SU-DHL-6 (cell line): ENCODE measurements around the gene KIAA1958.
A peak's percentile ranks its signal among the peaks of the same experiment; 100 is the strongest.

Source experiments
- H2AFZ ChIP-seq: fragments of 200-600 bp; sonication (generic); 2 replicates; pipeline ENCODE4 v1.6.1; 2014; ENCODE audit warnings: low read depth, mild to moderate bottlenecking, moderate library complexity, mixed read lengths, antibody characterized with exemption, low read length; ENCODE audit not compliant: severe bottlenecking
- H3F3A ChIP-seq: fragments of 200-600 bp; shearing (Covaris generic); 2 replicates; pipeline ENCODE4 v1.6.0; 2016; ENCODE audit warnings: antibody characterized with exemption, mild to moderate bottlenecking; ENCODE audit not compliant: insufficient read depth
- H3K27ac ChIP-seq: fragments of 200-600 bp; sonication (generic); 2 replicates; pipeline ENCODE4 v1.5.1; 2016; ENCODE audit warnings: low read depth, mild to moderate bottlenecking, low read length, moderate library complexity, mixed read lengths
- H3K27me3 ChIP-seq: fragments of 200-600 bp; sonication (generic), shearing (Covaris generic); 2 replicates; pipeline ENCODE4 v1.6.0; 2014; ENCODE audit warnings: mild to moderate bottlenecking, low read length
- H3K36me3 ChIP-seq: fragments of 200-600 bp; sonication (generic); 2 replicates; pipeline ENCODE4 v1.6.1; 2014; ENCODE audit warnings: mild to moderate bottlenecking, low read length, mixed read lengths
- H3K4me2 ChIP-seq: fragments of 300-600, 200-600 bp; shearing (Covaris generic), sonication (generic); 2 replicates; pipeline ENCODE4 v1.6.0; 2014; ENCODE audit warnings: low read length, low read depth, mild to moderate bottlenecking; ENCODE audit not compliant: poor library complexity, severe bottlenecking
- H3K4me3 ChIP-seq: fragments of 200-600 bp; sonication (generic); 2 replicates; pipeline ENCODE4 v1.5.1; 2014; ENCODE audit warnings: antibody characterized with exemption, low read length, mild to moderate bottlenecking, mixed read lengths; ENCODE audit not compliant: insufficient read depth, poor library complexity, severe bottlenecking
- H3K79me2 ChIP-seq: fragments of 200-600 bp; sonication (generic); 2 replicates; pipeline ENCODE4 v1.6.1; 2014; ENCODE audit warnings: mild to moderate bottlenecking, low read length, moderate library complexity; ENCODE audit not compliant: insufficient read depth
- H3K9ac ChIP-seq: fragments of 200-600 bp; sonication (generic); 2 replicates; pipeline ENCODE4 v1.7.0; 2014; ENCODE audit warnings: mild to moderate bottlenecking, low read length
- H3K9me2 ChIP-seq: fragments of 200-600 bp; sonication (generic); replicated peaks from 2 replicates; pipeline ENCODE4 v1.6.1; 2014; ENCODE audit warnings: low read length; ENCODE audit not compliant: insufficient read depth
- H3K9me3 ChIP-seq: fragments of 200-600 bp; sonication (generic); 2 replicates; pipeline ENCODE4 v1.6.1; 2014; ENCODE audit warnings: low read length, mixed read lengths; ENCODE audit not compliant: insufficient read depth
- H4K20me1 ChIP-seq: fragments of 200-600 bp; sonication (generic); 2 replicates; pipeline ENCODE4 v1.6.1; 2014; ENCODE audit warnings: low read depth, mild to moderate bottlenecking, antibody characterized with exemption, low read length, moderate library complexity, mixed read lengths
- EZH2phosphoT487 ChIP-seq: fragments of 200-600 bp; sonication (generic), shearing (Covaris generic); conservative IDR thresholded peaks from 2 replicates; pipeline ENCODE4 v1.6.1; 2018; ENCODE audit warnings: mild to moderate bottlenecking, antibody characterized with exemption, low read length, moderate library complexity, mixed read lengths
- TF ChIP-seq, protein P1 (sequence below): fragments of 200-600 bp; sonication (generic); IDR thresholded peaks from one replicate; pipeline ENCODE4 v1.5.1; 2017; ENCODE audit warnings: antibody characterized with exemption, mild to moderate bottlenecking, low read length, moderate library complexity; ENCODE audit not compliant: insufficient read depth, poor library complexity, severe bottlenecking

Gene KIAA1958

DNA sequence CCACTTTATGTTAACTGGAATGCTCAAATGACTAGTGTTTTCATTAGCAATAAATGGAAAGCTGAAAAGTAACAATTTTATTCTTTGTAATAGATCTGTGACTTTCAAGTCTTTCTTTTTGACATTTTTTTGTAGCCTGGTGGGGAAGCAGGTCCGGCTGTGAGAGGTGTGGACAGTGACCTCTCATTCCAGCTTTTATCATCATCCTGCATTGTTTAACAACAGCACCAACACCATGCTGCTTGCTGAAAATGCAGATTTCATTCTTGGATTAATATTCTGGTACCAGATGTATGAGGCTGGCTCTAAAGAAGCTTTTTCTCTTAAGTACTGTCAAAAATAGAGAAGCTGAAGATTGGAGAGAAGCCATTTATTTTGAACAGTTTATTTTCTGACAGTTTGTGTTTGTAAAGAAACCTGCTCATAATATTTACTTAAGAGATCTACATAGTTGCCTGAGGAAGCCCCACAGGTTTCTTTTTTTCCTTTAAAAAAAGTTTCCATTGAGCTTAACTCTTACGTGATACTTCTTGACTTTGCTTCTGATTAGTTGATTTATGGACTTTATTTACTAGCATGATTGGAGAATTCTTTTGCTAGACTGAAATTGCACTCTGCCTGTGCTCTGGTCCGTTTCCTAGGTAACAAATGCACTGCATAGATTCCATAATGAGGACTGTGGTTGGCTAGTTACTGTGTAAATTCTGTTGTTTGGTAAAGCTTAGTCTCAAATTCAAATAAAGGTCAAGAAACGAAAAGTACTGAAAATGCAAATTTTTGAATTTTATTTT, 3.4 kb downstream of the KIAA1958 start:
- Histone ChIP-seq H2AFZ (no peak overlapping the region), H3F3A (no peaks in the 10 kb centered on the region), H3K4me3 (no peak overlapping the region), H3K79me2 (peaks cover 78% of the 10 kb centered on the region), H3K27ac (no peak overlapping the region), H4K20me1 (no peaks in the 10 kb centered on the region), H3K27me3 (no peaks in the 10 kb centered on the region), H3K36me3 (peaks cover 22% of the 10 kb centered on the region), H3K9me3 (peaks cover 4% of the 10 kb centered on the region; the same call in 1 of the 2 replicates), H3K9ac (no peak overlapping the region), H3K9me2 (no peaks in the 10 kb centered on the region), H3K4me2 (peak overlapping the region; percentile 6)
- TF ChIP-seq, protein P1, sequence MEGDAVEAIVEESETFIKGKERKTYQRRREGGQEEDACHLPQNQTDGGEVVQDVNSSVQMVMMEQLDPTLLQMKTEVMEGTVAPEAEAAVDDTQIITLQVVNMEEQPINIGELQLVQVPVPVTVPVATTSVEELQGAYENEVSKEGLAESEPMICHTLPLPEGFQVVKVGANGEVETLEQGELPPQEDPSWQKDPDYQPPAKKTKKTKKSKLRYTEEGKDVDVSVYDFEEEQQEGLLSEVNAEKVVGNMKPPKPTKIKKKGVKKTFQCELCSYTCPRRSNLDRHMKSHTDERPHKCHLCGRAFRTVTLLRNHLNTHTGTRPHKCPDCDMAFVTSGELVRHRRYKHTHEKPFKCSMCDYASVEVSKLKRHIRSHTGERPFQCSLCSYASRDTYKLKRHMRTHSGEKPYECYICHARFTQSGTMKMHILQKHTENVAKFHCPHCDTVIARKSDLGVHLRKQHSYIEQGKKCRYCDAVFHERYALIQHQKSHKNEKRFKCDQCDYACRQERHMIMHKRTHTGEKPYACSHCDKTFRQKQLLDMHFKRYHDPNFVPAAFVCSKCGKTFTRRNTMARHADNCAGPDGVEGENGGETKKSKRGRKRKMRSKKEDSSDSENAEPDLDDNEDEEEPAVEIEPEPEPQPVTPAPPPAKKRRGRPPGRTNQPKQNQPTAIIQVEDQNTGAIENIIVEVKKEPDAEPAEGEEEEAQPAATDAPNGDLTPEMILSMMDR = no peak
- no peak for TF ChIP-seq EZH2phosphoT487

DNA sequence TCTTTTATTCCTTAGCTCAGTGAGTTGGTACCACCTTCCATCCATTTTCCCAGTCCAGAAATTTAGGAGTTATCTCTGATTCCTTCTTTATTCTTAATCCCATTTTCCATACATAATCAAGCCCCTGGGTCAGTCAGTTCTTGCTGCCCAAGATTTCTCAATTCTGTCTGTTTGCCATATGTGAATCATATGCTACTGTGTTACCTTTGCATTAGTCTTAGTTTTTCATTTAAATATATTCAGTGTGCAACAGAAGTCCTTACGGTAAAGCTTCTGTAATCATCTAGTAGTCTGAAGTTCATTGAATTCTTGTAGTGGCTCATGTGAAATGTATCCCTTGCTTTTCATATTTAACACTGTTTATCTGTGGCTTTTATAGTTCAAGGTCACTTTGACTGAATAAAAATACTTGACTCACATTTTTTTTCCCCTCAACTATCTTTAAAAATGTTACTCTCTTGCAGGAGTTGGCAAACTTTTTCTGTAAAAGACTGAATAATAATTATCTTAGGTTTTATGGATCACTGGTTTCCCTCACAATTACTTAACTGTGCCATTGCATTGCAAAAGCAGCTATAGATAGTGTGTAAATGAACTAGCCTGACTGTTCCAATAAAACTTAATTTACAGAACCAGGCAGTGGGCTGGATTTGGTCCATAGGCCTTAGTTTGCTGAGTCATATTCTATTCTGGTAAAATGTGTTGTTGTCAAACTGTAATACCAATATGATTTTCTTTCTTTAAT, 6.9 kb downstream of the KIAA1958 start:
- no peak for TF ChIP-seq EZH2phosphoT487
- TF ChIP-seq, protein P1 = no peak
- H3K79me2 ChIP-seq = peaks cover 98% of the 10 kb centered on the region
- no peak overlapping the region for H3K4me2 ChIP-seq

DNA sequence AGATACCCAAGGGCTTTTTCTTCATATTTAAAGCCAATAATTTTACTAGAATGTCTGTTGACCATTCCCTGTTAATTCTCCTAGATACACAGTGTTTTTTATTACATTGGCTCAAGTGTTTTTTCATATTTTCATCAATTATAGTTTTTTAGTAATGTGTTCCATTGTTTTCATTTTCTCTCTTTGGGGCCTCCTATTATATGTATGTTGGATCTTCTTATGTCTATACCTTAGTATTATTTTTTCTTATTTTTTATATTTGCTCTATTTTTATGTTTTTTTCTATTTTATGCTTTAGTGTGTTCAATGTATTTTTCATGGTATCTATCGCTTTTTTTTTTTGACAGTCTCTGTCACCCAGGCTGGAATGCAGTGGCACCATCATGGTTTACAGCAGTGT, 7.5 kb downstream of the KIAA1958 start:
- no peaks in the 10 kb centered on the region for H3F3A ChIP-seq
- H3K4me2 ChIP-seq = no peak overlapping the region
- no peaks in the 10 kb centered on the region for H3K9me2 ChIP-seq
- H3K27me3 ChIP-seq = no peaks in the 10 kb centered on the region
- peaks cover 98% of the 10 kb centered on the region for H3K79me2 ChIP-seq
- no peak overlapping the region for H3K4me3 ChIP-seq
- TF ChIP-seq EZH2phosphoT487 = no peak
- TF ChIP-seq, protein P1 = no peak
- H3K9ac ChIP-seq = no peak overlapping the region
- peaks cover 29% of the 10 kb centered on the region for H3K36me3 ChIP-seq
- H3K27ac ChIP-seq = no peak overlapping the region
- no peaks in the 10 kb centered on the region for H4K20me1 ChIP-seq
- H3K9me3 ChIP-seq = peaks cover 4% of the 10 kb centered on the region; the same call in 1 of the 2 replicates
- no peak overlapping the region for H2AFZ ChIP-seq

More for the DNA sequence above, 6.9 kb downstream of the KIAA1958 start:
- Histone ChIP-seq H3K27me3 (no peaks in the 10 kb centered on the region), H3K36me3 (peaks cover 29% of the 10 kb centered on the region), H2AFZ (no peak overlapping the region), H3F3A (no peaks in the 10 kb centered on the region), H3K9me3 (peaks cover 4% of the 10 kb centered on the region; the same call in 1 of the 2 replicates), H4K20me1 (no peaks in the 10 kb centered on the region), H3K27ac (no peak overlapping the region), H3K9ac (no peak overlapping the region), H3K9me2 (no peaks in the 10 kb centered on the region), H3K4me3 (no peak overlapping the region)
